Stomach (tissue), 9 donors: ENCODE data around the gene PCSK4. TPM values are rescaled to one million over a fixed set of nuclear protein-coding genes. Genes with fewer than 3 reads are reported as not detected.

Experiments
- DNase-seq, 2 donors: peaks; one replicate each; pipeline versions ENCODE4 v3.0.0 to v3.0.0-alpha.2; 2013 to 2019
- H3K27ac ChIP-seq, 5 donors: fragments of 200-600 bp in 4 of 5; sonication (generic) in 4 of 5; one replicate each; pipeline ENCODE4 v1.5.1; 2013 to 2019; ENCODE audit warnings: mild to moderate bottlenecking in 1 of 5, moderate library complexity in 1 of 5
- H3K27me3 ChIP-seq, 3 donors: fragments of 200-600 bp; sonication (generic); one replicate each; pipeline ENCODE4 v1.5.1; 2017 to 2019; ENCODE audit warnings: mixed run types in 1 of 3
- H3K36me3 ChIP-seq, 4 donors: fragments of 200-600 bp; sonication (generic); 1 replicate in 3 of 4; 2 replicates in 1 of 4; pipeline ENCODE4 v1.5.1; 2016 to 2019
- H3K4me1 ChIP-seq, 4 donors: fragments of 200-600 bp; sonication (generic); one replicate each; pipeline ENCODE4 v1.5.1; 2016 to 2019
- H3K4me3 ChIP-seq, 4 donors: fragments of 200-600 bp; sonication (generic) in 3 of 4; one replicate each; pipeline ENCODE4 v1.5.1; 2016 to 2019; ENCODE audit warnings: mild to moderate bottlenecking in 1 of 4
- H3K9me3 ChIP-seq, 4 donors: fragments of 200-600 bp; sonication (generic); one replicate each; pipeline ENCODE4 v1.5.1; 2016 to 2019
- CTCF ChIP-seq, 7 experiments: fragments of 450-650 bp in 4 of 7; fragments of 200-600 bp in 3 of 7; sonication (generic) in 3 of 7; IDR thresholded peaks; one replicate each; pipeline ENCODE4 v1.5.1; 2016 to 2019; ENCODE audit warnings: antibody characterized with exemption in 7 of 7, control low read depth in 2 of 7, mild to moderate bottlenecking in 1 of 7
- EP300 ChIP-seq: sonication (generic); formaldehyde crosslinking; IDR thresholded peaks from one replicate; pipeline ENCODE4 v1.6.1; 2017; ENCODE audit warnings: antibody characterized with exemption
- POLR2A ChIP-seq, 4 donors: fragments of 450-650 bp; IDR thresholded peaks; one replicate each; pipeline ENCODE4 v1.6.1; 2016; ENCODE audit warnings: antibody characterized with exemption in 4 of 4, control low read depth in 2 of 4, mild to moderate bottlenecking in 1 of 4, moderate library complexity in 1 of 4
- POLR2AphosphoS5 ChIP-seq, 3 donors: sonication (generic); formaldehyde crosslinking; IDR thresholded peaks; one replicate each; pipeline ENCODE4 v1.6.1; 2016; ENCODE audit warnings: antibody characterized with exemption in 3 of 3
- WGBS, 5 donors: extraction: QIAGEN DNeasy Blood & Tissue Kit in 3 of 5; methylation state at CpG; one replicate each; pipeline versions ENCODE4 v1.1.5 to v1.1.7; 2013 to 2018; 5-methylcytosine and 5-hydroxymethylcytosine counted together
- intact Hi-C: fragments of 100-400 bp; cut with DNase I; formaldehyde crosslinking; loops from one replicate; pipeline ENCODE4 v1.15.1; 2023; ENCODE audit warnings: low total_unique reads
- polyA plus RNA-seq, 3 donors: library from polyadenylated mRNA; stranded (reverse); fragments of 200-250 nt; gene quantifications; one replicate each; pipeline ENCODE4 v1.2.3, GENCODE V29; 2013
- total RNA-seq, 5 donors: library from RNA; depleted of rRNA; stranded (reverse); fragments of >200 nt; gene quantifications; one replicate each; pipeline versions ENCODE4 v1.1.0 to v1.2.3, GENCODE V29; 2014 to 2016
- donor health status: healthy with polysubstance abuse.
- donor health status: Bipolar disorder and iron deficiency.
- donor health status: healthy.

The PCSK4 gene
- total and polyA plus RNA-seq, 8 donors: 1.7 to 26.8 (median 4.1) TPM; not detected in 2

- TF ChIP-seq CTCF (IDR thresholded peaks at IDR 0.05): no peak
- no peak for TF ChIP-seq POLR2AphosphoS5 (IDR thresholded peaks at IDR 0.05)
- TF ChIP-seq EP300: no peak
- no peak for TF ChIP-seq POLR2A (IDR thresholded peaks at IDR 0.05)
- Histone ChIP-seq H3K4me3 (peak overlapping the region in 2 of 4 donors; percentile 3 to 31), H3K27ac (no peak overlapping the region), H3K9me3 (no peaks in the 10 kb centered on the region), H3K27me3 (peaks cover 28 to 69% (median 58%) of the 10 kb centered on the region in 3 donors), H3K4me1 (peaks cover 49 to 59% (median 58%) of the 10 kb centered on the region in 4 donors), H3K36me3 (peaks cover 0 to 5% (median 4%) of the 10 kb centered on the region in 4 donors)
- intact Hi-C loops: no loop called here
- 35 to 67% (median 40%) methylated on average over 7 to 41 of the region's 41 CpGs for WGBS, 5 donors
- DNase-seq: no peak
Observed at GRCh38 chr19:1466018-1466460, 24.1 kb downstream of the PCSK4 start.

- peak; percentile 50 to 81 for DNase-seq
- H3K27me3 ChIP-seq: peaks cover 27 to 69% (median 52%) of the 10 kb centered on the region in 3 donors
- peaks cover 43 to 53% (median 51%) of the 10 kb centered on the region in 4 donors for H3K4me1 ChIP-seq
- no peak overlapping the region for H3K27ac ChIP-seq
- peaks cover 4 to 11% (median 10%) of the 10 kb centered on the region in 4 donors for H3K36me3 ChIP-seq
- WGBS, 5 donors: 25 to 63% (median 28%) methylated on average over 34 to 83 of the region's 83 CpGs
- no peak for TF ChIP-seq POLR2A (IDR thresholded peaks at IDR 0.05)
- TF ChIP-seq CTCF (IDR thresholded peaks at IDR 0.05): peak in 4 of 7 experiments; percentile 22 to 38 (median 28)
- no peak for TF ChIP-seq POLR2AphosphoS5 (IDR thresholded peaks at IDR 0.05)
- H3K4me3 ChIP-seq: peak overlapping the region in 2 of 4 donors; percentile 3 to 31
- no peaks in the 10 kb centered on the region for H3K9me3 ChIP-seq
- intact Hi-C loops: no loop called here
Observed at GRCh38 chr19:1465191-1466016, 24.7 kb downstream of the PCSK4 start.

GRCh38 chr19:1461862-1462261 lies 28.3 kb downstream of the PCSK4 start:
- H3K4me3 ChIP-seq: no peak overlapping the region
- peaks cover 7 to 18% (median 15%) of the 10 kb centered on the region in 4 donors for H3K36me3 ChIP-seq
- H3K9me3 ChIP-seq: no peaks in the 10 kb centered on the region
- H3K27ac ChIP-seq: no peak overlapping the region
- H3K27me3 ChIP-seq: peaks cover 2 to 69% (median 34%) of the 10 kb centered on the region in 3 donors
- no peak for DNase-seq
- TF ChIP-seq POLR2AphosphoS5 (IDR thresholded peaks at IDR 0.05): no peak
- no peak for TF ChIP-seq POLR2A (IDR thresholded peaks at IDR 0.05)
- no peak for TF ChIP-seq EP300
- no peak for TF ChIP-seq CTCF (IDR thresholded peaks at IDR 0.05)
- H3K4me1 ChIP-seq: peaks cover 7 to 26% (median 23%) of the 10 kb centered on the region in 4 donors
- intact Hi-C loops: no loop called here
- 91 to 94% (median 92%) methylated on average over 9 to 24 of the region's 24 CpGs for WGBS, 5 donors

GRCh38 chr19:1460033-1460995 lies 29.8 kb downstream of the PCSK4 start:
- TF ChIP-seq EP300 (no peak), POLR2AphosphoS5 (IDR thresholded peaks at IDR 0.05) (no peak), POLR2A (IDR thresholded peaks at IDR 0.05) (no peak), CTCF (IDR thresholded peaks at IDR 0.05) (no peak)
- Histone ChIP-seq H3K36me3 (peaks cover 7 to 18% (median 15%) of the 10 kb centered on the region in 4 donors), H3K4me3 (no peak overlapping the region), H3K27me3 (peaks cover 9 to 69% (median 34%) of the 10 kb centered on the region in 3 donors), H3K27ac (no peak overlapping the region), H3K9me3 (no peaks in the 10 kb centered on the region), H3K4me1 (peaks cover 3 to 26% (median 24%) of the 10 kb centered on the region in 4 donors)
- WGBS, 5 donors: 90 to 95% (median 91%) methylated on average over 26 to 36 of the region's 36 CpGs
- intact Hi-C loops: no loop called here
- no peak for DNase-seq
